Prostate gland (tissue), 2 donors: ENCODE measurements around the gene MYO1D.

Experiments used
- CTCF ChIP-seq, 4 experiments: fragments of 200-600 bp in 2 of 4; fragments of 450-650 bp in 2 of 4; sonication (generic) in 2 of 4; IDR thresholded peaks; 1 replicate in 3 of 4; 2 replicates in 1 of 4; pipeline ENCODE4 v1.5.1; 2016 to 2019; ENCODE audit warnings: antibody characterized with exemption in 4 of 4, mild to moderate bottlenecking in 2 of 4, moderate library complexity in 2 of 4
- POLR2A ChIP-seq: fragments of 450-650 bp; IDR thresholded peaks from one replicate; pipeline ENCODE4 v1.6.1; 2016; ENCODE audit warnings: antibody characterized with exemption, mild to moderate bottlenecking

GRCh38 chr17:32836527-32836926 is 40.4 kb downstream of the MYO1D start:
- TF ChIP-seq CTCF (IDR thresholded peaks at IDR 0.05), result no peak
- TF ChIP-seq POLR2A, result no peak
